HG03103 (cell line): ENCODE results near the gene TBR1.

Experiments used
- ATAC-seq: cut with Tn5 transposase; IDR thresholded peaks from one replicate; pipeline ENCODE4 v1.9.1; 2021; ENCODE audit warnings: low read depth; ENCODE audit not compliant: unreplicated experiment

The TBR1 gene

GRCh38 chr2:161414042-161415033, 1.8 kb upstream of the TBR1 start:
- no peak for ATAC-seq

GRCh38 chr2:161415034-161415986, 787 bp upstream of the TBR1 start:
- ATAC-seq = no peak

DNA sequence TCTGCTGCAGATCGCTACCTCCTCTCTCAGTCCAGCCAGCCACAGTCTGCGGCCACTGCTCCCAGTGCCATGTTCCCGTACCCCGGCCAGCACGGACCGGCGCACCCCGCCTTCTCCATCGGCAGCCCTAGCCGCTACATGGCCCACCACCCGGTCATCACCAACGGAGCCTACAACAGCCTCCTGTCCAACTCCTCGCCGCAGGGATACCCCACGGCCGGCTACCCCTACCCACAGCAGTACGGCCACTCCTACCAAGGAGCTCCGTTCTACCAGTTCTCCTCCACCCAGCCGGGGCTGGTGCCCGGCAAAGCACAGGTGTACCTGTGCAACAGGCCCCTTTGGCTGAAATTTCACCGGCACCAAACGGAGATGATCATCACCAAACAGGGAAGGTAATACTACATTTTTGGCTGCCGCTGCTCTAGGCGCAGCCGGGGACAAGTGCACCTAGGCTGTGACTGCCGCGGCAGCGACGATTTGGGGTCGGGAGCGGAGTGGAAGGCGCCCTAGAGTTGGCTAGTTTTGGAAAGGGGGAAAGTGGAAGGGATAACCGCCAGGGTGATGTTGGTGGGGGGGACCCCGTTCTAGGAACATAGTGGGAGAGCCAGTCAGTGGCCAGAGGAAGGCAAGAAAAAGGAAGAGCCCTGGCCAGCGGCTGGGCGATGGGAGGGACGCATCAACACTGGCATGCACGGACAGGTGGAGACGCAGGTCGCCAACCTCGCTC, 776 bp downstream of the TBR1 start:
- ATAC-seq = no peak

- no peak for ATAC-seq
These were observed 1.6 kb downstream of the TBR1 start for GRCh38 chr2:161417438-161418274.

DNA sequence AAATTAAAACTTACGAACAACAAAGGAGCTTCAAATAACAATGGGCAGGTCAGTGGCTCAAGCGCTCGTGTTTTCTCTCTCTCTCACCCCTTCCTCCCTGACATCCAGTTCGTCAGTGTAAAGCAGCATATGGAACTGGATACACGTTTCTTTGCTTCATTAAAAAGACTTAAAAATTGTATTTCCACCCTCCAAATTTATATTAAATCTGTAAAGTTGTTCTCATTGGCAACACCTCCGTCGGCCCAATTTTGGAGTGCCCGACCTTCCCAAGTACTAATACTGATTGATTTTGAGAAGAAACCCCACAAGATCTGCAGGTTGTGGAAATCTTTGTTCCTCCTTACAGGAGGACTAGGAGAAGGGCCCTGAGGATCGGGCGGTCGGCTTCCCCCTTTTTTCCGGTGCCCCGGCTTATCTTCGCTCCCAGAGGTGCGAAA, 2.2 kb downstream of the TBR1 start:
- ATAC-seq = no peak

DNA sequence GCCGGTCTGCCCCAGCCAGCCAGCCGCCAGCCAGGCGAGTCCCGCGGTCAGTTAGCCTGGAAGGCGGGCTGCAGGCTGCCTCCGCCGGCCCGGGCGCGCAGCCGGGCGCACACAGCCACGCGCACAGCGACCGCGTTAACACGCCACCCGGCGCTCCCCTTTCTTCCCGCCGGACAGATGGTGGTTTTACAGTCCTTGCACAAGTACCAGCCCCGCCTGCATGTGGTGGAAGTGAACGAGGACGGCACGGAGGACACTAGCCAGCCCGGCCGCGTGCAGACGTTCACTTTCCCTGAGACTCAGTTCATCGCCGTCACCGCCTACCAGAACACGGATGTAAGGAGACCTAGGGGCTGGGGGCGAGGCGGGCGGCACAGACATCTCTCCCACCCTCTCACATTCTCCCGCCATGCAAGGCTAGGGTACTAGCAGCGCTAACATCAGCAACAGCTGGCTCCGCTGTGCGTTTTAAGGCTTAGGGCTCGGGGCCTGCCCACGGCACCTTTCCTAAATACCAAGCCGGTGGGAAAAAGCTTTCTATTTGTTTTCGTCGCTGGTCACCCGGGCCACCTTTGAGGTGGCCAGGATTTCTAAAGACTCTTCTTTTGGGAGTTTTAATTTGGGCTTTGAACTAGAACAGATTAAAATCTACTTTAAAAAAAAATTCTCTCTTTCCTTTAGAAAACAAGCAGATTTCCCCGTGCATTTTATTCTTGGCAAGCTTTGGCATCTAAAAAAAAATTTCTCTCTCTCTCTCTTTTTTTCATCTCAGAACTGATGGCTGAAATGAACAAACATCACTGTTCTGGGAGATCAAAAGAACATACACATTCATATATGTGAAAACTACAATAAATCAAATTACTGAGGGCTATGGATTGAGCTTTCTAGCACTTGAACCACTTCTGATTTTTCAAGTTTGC, 2.9 kb downstream of the TBR1 start:
- ATAC-seq = no peak

GRCh38 chr2:161419638-161420190, 3.6 kb downstream of the TBR1 start:
- ATAC-seq = no peak

GRCh38 chr2:161420406-161421074, 4.4 kb downstream of the TBR1 start:
- no peak for ATAC-seq

- ATAC-seq = no peak
These were observed 5.6 kb downstream of the TBR1 start for GRCh38 chr2:161421686-161422085.

DNA sequence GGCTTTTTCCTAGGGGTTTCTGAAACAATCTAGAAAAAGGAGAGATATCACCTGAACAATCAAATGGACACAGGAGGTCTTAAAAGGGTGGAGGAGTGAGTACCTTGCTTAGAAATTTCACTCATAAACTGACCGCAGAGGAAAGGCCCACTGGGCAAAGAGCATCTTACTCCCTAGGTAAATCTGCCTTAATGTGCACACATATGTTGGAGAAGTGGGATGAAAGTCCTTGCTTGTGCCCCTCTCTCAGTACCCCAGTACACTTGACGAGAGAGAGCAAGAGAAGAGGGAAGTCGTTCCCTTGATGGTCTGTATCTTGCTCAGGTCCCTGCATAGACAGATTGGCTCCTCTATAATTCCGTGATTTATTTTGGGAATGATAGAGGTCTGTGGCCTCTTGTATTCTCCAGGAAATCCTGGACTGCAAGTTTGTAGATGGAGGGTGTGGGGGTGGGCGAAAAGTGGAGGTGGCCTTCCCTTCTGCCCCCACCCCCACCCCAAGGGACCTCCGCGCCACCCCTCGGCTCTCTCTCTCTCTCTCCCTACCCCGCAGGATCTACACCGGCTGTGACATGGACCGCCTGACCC, 6.8 kb downstream of the TBR1 start:
- ATAC-seq = no peak

DNA sequence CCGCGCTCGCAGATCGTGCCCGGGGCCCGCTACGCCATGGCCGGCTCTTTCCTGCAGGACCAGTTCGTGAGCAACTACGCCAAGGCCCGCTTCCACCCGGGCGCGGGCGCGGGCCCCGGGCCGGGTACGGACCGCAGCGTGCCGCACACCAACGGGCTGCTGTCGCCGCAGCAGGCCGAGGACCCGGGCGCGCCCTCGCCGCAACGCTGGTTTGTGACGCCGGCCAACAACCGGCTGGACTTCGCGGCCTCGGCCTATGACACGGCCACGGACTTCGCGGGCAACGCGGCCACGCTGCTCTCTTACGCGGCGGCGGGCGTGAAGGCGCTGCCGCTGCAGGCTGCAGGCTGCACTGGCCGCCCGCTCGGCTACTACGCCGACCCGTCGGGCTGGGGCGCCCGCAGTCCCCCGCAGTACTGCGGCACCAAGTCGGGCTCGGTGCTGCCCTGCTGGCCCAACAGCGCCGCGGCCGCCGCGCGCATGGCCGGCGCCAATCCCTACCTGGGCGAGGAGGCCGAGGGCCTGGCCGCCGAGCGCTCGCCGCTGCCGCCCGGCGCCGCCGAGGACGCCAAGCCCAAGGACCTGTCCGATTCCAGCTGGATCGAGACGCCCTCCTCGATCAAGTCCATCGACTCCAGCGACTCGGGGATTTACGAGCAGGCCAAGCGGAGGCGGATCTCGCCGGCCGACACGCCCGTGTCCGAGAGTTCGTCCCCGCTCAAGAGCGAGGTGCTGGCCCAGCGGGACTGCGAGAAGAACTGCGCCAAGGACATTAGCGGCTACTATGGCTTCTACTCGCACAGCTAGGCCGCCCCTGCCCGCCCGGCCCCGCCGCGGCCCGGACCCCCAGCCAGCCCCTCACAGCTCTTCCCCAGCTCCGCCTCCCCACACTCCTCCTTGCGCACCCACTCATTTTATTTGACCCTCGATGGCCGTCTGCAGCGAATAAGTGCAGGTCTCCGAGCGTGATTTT, 7.6 kb downstream of the TBR1 start:
- no peak for ATAC-seq

- ATAC-seq = no peak
These were observed 8.3 kb downstream of the TBR1 start for GRCh38 chr2:161424394-161424769.

GRCh38 chr2:161424891-161425727, 9.0 kb downstream of the TBR1 start:
- ATAC-seq = no peak

- no peak for ATAC-seq
These were observed 9.8 kb downstream of the TBR1 start for GRCh38 chr2:161425728-161426454.

DNA sequence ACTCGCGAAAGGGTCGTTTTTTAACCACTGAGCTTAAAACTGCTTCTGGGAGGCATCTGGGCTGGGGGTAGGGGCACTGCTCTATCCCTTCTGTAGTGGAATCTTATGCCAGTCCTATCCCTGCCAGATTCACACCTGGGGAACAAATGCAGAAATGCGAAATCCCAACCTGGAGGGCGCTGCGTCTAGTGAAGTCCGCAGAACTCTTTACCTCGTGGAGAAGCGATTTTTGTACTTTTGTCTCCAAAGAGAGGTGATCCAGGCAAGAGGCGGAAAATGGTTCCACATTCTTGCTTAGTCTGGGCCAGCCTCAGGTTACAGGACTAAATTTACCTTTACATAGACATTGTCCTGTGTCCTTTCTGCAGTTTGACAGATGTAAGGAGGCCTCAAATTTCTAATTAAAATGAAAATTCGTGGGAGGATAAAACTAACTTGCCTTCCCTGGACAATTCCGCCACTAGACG, 10.4 kb downstream of the TBR1 start:
- no peak for ATAC-seq
